CD14-positive monocyte (primary cell): ENCODE results near the gene OTC. TPM values are rescaled to one million over a fixed set of nuclear protein-coding genes. Genes with fewer than 3 reads are reported as not detected.

Experiments used
- DNase-seq, 3 donors: peaks; one replicate each; pipeline ENCODE4 v3.0.0-alpha.2; 2011 to 2022
- H2AFZ ChIP-seq: 2 replicates; pipeline ENCODE4 v1.6.0; 2012; ENCODE audit warnings: mild to moderate bottlenecking, low read depth, low read length, inconsistent platforms; ENCODE audit not compliant: insufficient read depth, poor library complexity, severe bottlenecking
- H3K27ac ChIP-seq, 2 donors: 1 replicate in 1 of 2; 2 replicates in 1 of 2; pipeline ENCODE4 v1.5.1; 2012 to 2013; ENCODE audit warnings: low read length in 2 of 2, control low read depth in 1 of 2, inconsistent platforms in 1 of 2, low read depth in 1 of 2, mild to moderate bottlenecking in 1 of 2
- H3K27me3 ChIP-seq, 2 donors: one replicate each; pipeline versions ENCODE4 v1.6.0 to v1.6.1; 2011 to 2013; ENCODE audit warnings: low read length in 2 of 2; ENCODE audit not compliant: control insufficient read depth in 2 of 2, insufficient read depth in 2 of 2
- H3K36me3 ChIP-seq, 2 donors: replicated peaks in 1 of 2; 1 replicate in 1 of 2; 2 replicates in 1 of 2; pipeline versions ENCODE4 v1.5.1 to v1.6.1; 2012 to 2013; ENCODE audit warnings: low read length in 2 of 2, control low read depth in 1 of 2, inconsistent platforms in 1 of 2, mild to moderate bottlenecking in 1 of 2; ENCODE audit not compliant: insufficient read depth in 2 of 2, control insufficient read depth in 1 of 2
- H3K4me1 ChIP-seq, 2 donors: 1 replicate in 1 of 2; 2 replicates in 1 of 2; pipeline versions ENCODE4 v1.5.1 to v1.6.1; 2012 to 2013; ENCODE audit warnings: low read length in 2 of 2, control low read depth in 1 of 2, inconsistent platforms in 1 of 2, mild to moderate bottlenecking in 1 of 2, moderate library complexity in 1 of 2; ENCODE audit not compliant: insufficient read depth in 2 of 2, control insufficient read depth in 1 of 2
- H3K4me2 ChIP-seq: replicated peaks from 2 replicates; pipeline ENCODE3; 2012; ENCODE audit warnings: low read length, moderate library complexity, mild to moderate bottlenecking; ENCODE audit not compliant: poor library complexity, severe bottlenecking; ENCODE audit errors: extremely low read depth
- H3K4me3 ChIP-seq, 3 experiments: fragments of 200-600 bp in 1 of 3; sonication (generic) in 1 of 3; replicated peaks in 1 of 3; 1 replicate in 2 of 3; 2 replicates in 1 of 3; pipeline ENCODE4 v1.5.1; 2011 to 2013; ENCODE audit warnings: low read length in 3 of 3, mild to moderate bottlenecking in 3 of 3, control low read depth in 2 of 3, low read depth in 2 of 3, inconsistent platforms in 1 of 3, moderate library complexity in 1 of 3
- H3K79me2 ChIP-seq: 2 replicates; pipeline ENCODE4 v1.6.0; 2012; ENCODE audit warnings: mild to moderate bottlenecking, control low read depth, inconsistent platforms, low read length, moderate library complexity; ENCODE audit not compliant: insufficient read depth
- H3K9ac ChIP-seq: 2 replicates; pipeline ENCODE4 v1.6.0; 2017; ENCODE audit warnings: low read length, mild to moderate bottlenecking; ENCODE audit not compliant: insufficient read depth, poor library complexity, severe bottlenecking
- H3K9me3 ChIP-seq, 2 donors: replicated peaks in 1 of 2; 1 replicate in 1 of 2; 2 replicates in 1 of 2; pipeline versions ENCODE4 v1.5.1 to v1.6.1; 2012 to 2013; ENCODE audit warnings: low read length in 2 of 2, control low read depth in 1 of 2; ENCODE audit not compliant: control insufficient read depth in 1 of 2, insufficient read depth in 1 of 2
- H4K20me1 ChIP-seq: 2 replicates; pipeline ENCODE4 v1.6.0; 2012; ENCODE audit warnings: mild to moderate bottlenecking, low read length, control low read depth, moderate library complexity; ENCODE audit not compliant: insufficient read depth
- H3K27ac Mint-ChIP-seq, 7 donors: one replicate each; pipeline ENCODE4 v1.8.0; 2020; ENCODE audit warnings: mild to moderate bottlenecking in 7 of 7, mixed read lengths in 7 of 7, moderate library complexity in 6 of 7, inconsistent platforms in 2 of 7
- H3K27me3 Mint-ChIP-seq, 3 donors: one replicate each; pipeline ENCODE4 v1.8.0; 2021 to 2022; ENCODE audit warnings: low read depth in 3 of 3, mild to moderate bottlenecking in 3 of 3, mixed read lengths in 3 of 3, moderate library complexity in 3 of 3, inconsistent platforms in 1 of 3
- H3K36me3 Mint-ChIP-seq, 2 donors: one replicate each; pipeline ENCODE4 v1.8.0; 2020; ENCODE audit warnings: mixed read lengths in 2 of 2, inconsistent platforms in 1 of 2, mild to moderate bottlenecking in 1 of 2
- H3K4me1 Mint-ChIP-seq: one replicate; pipeline ENCODE4 v1.8.0; 2020; ENCODE audit warnings: mild to moderate bottlenecking, mixed read lengths
- H3K4me3 Mint-ChIP-seq, 2 donors: one replicate each; pipeline ENCODE4 v1.8.0; 2020; ENCODE audit warnings: mild to moderate bottlenecking in 2 of 2, mixed read lengths in 2 of 2, moderate library complexity in 1 of 2
- H3K9me3 Mint-ChIP-seq, 7 donors: one replicate each; pipeline ENCODE4 v1.8.0; 2020 to 2022; ENCODE audit warnings: mixed read lengths in 7 of 7, mild to moderate bottlenecking in 6 of 7, moderate library complexity in 6 of 7, inconsistent platforms in 2 of 7
- WGBS: methylation state at CpG from one replicate; pipeline ENCODE4 v1.1.5; 2013; ENCODE audit warnings: missing lambda C conversion rate; ENCODE audit not compliant: insufficient coverage; 5-methylcytosine and 5-hydroxymethylcytosine counted together
- intact Hi-C, 2 donors: fragments of 100-400 bp; cut with micrococcal nuclease; formaldehyde crosslinking; loops; one replicate each; pipeline versions ENCODE4 v1.15.0 to v1.15.1; 2023
- polyA plus RNA-seq, 3 donors: library from polyadenylated mRNA; depleted of rRNA in 1 of 3; unstranded in 2 of 3; stranded (reverse) in 1 of 3; fragments of 300-500 nt in 2 of 3; fragments of >200 nt in 1 of 3; fragmentation: Illumina TruSeq in 2 of 3; gene quantifications; 1 replicate in 2 of 3; 2 replicates in 1 of 3; pipeline ENCODE4 v1.2.3, GENCODE V29; 2012 to 2021
- TF ChIP-seq, protein P1 (sequence below): fragments of 200-600 bp; IDR thresholded peaks from one replicate; pipeline ENCODE4 v1.8.0; 2022; ENCODE audit warnings: antibody characterized with exemption, mild to moderate bottlenecking

The OTC gene
- polyA plus RNA-seq, 3 donors = not detected

DNA sequence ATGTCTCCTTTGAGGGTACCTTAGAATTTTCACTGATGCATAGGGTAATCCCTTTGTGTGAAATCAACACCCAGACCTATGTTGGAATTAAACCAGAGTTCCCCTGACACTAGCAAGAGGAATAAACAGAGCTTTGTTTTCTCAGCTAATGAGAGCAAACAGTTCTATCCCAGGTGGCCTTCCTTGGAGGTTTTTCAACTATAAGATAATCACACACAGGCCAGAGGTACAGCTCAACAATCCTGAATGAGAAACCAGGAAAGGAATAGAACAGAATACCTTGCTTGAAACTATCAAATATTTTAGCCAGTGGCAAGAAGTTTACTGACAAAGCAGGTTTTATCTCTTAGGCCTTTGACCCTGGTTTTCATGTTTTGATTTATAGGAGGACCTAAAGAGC, 100.2 kb downstream of the OTC start:
- no peaks in the 10 kb centered on the region for H3K27me3 Mint-ChIP-seq
- H3K4me3 Mint-ChIP-seq = no peak overlapping the region
- no peak overlapping the region for H3K27ac ChIP-seq
- no peak overlapping the region for H3K4me2 ChIP-seq
- intact Hi-C loops = no loop called here
- H3K4me3 ChIP-seq = no peak overlapping the region
- no peak for DNase-seq
- H2AFZ ChIP-seq = no peak overlapping the region
- H3K9me3 ChIP-seq = no peaks in the 10 kb centered on the region
- H3K79me2 ChIP-seq = no peaks in the 10 kb centered on the region
- no peaks in the 10 kb centered on the region for H3K4me1 Mint-ChIP-seq
- no peaks in the 10 kb centered on the region for H3K27me3 ChIP-seq
- H3K36me3 Mint-ChIP-seq = no peaks in the 10 kb centered on the region
- no peak overlapping the region for H3K9ac ChIP-seq
- H3K27ac Mint-ChIP-seq = no peak overlapping the region
- peaks cover 0 to 7% (median under 1%) of the 10 kb centered on the region in 7 donors for H3K9me3 Mint-ChIP-seq
- no peaks in the 10 kb centered on the region for H3K36me3 ChIP-seq
- TF ChIP-seq, protein P1, sequence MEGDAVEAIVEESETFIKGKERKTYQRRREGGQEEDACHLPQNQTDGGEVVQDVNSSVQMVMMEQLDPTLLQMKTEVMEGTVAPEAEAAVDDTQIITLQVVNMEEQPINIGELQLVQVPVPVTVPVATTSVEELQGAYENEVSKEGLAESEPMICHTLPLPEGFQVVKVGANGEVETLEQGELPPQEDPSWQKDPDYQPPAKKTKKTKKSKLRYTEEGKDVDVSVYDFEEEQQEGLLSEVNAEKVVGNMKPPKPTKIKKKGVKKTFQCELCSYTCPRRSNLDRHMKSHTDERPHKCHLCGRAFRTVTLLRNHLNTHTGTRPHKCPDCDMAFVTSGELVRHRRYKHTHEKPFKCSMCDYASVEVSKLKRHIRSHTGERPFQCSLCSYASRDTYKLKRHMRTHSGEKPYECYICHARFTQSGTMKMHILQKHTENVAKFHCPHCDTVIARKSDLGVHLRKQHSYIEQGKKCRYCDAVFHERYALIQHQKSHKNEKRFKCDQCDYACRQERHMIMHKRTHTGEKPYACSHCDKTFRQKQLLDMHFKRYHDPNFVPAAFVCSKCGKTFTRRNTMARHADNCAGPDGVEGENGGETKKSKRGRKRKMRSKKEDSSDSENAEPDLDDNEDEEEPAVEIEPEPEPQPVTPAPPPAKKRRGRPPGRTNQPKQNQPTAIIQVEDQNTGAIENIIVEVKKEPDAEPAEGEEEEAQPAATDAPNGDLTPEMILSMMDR = no peak
- no peaks in the 10 kb centered on the region for H4K20me1 ChIP-seq
- H3K4me1 ChIP-seq = no peaks in the 10 kb centered on the region

- Mint-ChIP-seq H3K36me3 (no peaks in the 10 kb centered on the region), H3K9me3 (peaks cover 0 to 10% (median 1%) of the 10 kb centered on the region in 7 donors), H3K4me1 (no peaks in the 10 kb centered on the region), H3K27ac (no peak overlapping the region), H3K4me3 (no peak overlapping the region), H3K27me3 (peaks cover 0 to 5% (median 0%) of the 10 kb centered on the region in 3 donors)
- no peaks in the 10 kb centered on the region for H3K4me1 ChIP-seq
- H3K4me3 ChIP-seq = no peak overlapping the region
- no peaks in the 10 kb centered on the region for H3K36me3 ChIP-seq
- intact Hi-C loops = no loop called here
- H3K79me2 ChIP-seq = no peaks in the 10 kb centered on the region
- TF ChIP-seq, protein P1 = no peak
- no CpG with 5 or more reads among the region's 1 CpG for WGBS
- H3K9me3 ChIP-seq = peaks cover 0 to 7% of the 10 kb centered on the region in 2 donors
- H3K27ac ChIP-seq = no peak overlapping the region
- H3K9ac ChIP-seq = no peak overlapping the region
- no peaks in the 10 kb centered on the region for H3K27me3 ChIP-seq
- H2AFZ ChIP-seq = no peak overlapping the region
- no peak overlapping the region for H3K4me2 ChIP-seq
- no peaks in the 10 kb centered on the region for H4K20me1 ChIP-seq
- no peak for DNase-seq
These were observed 105.7 kb downstream of the OTC start for GRCh38 chrX:38458071-38458470.
